Bronchial smooth muscle cell (primary cell): ENCODE measurements around the gene CRIP3. TPM values are rescaled to one million over a fixed set of nuclear protein-coding genes. Genes with fewer than 3 reads are reported as not detected.

Experiments used
- total RNA-seq: library from RNA; depleted of rRNA; stranded (reverse); fragments of >200 nt; gene quantifications from 2 replicates; pipeline ENCODE4 v1.2.1, GENCODE V29; 2014

Gene CRIP3
- 0.77 TPM in 1 of 2 replicates, not detected in the other for total RNA-seq

DNA sequence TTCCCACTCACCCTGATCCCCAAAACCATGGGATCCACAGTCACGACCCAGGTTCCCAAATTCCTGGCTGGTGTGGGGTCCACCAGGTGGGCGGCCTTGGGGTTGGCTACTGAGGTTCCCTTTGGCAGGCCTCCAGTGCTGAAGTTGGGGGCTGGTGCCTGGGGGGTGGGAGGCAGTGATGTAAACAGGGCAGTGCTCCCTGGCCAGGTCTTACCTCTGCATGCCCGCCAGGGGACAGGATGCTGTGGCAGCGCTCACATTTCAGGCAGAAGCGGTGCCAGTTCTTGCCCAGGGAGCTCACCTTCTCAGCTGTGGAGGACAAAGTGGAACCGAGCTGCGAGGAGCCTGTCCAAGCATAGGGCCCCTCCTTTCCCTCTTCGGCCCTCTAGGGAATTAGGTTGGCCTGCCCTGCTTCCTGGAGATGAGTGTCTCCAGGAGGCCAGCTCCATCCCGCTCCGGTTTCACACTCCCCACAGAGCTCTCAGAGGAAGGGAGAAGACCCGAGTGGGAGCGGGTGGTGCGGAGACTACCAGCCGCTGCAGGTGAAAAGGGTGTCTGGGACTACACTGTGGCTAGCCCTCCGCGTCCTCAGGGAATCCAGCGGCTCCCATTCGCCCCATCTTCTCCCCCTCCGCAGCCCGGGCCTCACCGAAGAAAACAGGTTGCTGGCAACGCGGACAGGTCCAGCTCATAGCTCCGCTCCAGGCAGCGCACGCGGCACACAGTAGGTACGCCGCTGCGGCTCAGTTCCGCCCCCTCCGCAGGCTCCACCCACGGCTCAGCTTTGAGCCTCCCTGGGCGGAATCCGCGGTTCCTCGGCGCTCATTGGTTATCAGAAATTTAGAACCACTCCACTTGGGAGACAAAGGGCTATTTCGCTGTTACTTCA, at the start of gene CRIP3:
Gene CRIP3 (minus strand): TSS at position 726 of the 889 bp plus-strand sequence. CDS start 34 bp downstream, at position 692.

GRCh38 chr6:43297644-43298564, 10.7 kb downstream of the CRIP3 start, which contains the start of gene SLC22A7:
Gene SLC22A7, plus strand, starts transcription at chr6:43298260. Its CDS starts 99 bp downstream, at chr6:43298359.

Other genes starting within 250 kb of the CRIP3 start
- 18.1 and 22.7 TPM in 2 replicates for gene MRPL2, start 249.4 kb downstream of the CRIP3 start, total RNA-seq
- gene KLC4, start 249.2 kb downstream of the CRIP3 start, total RNA-seq, result 20.3 and 25.3 TPM in 2 replicates
- gene PTK7, start 232.5 kb downstream of the CRIP3 start, total RNA-seq, result 56.9 and 151 TPM in 2 replicates
- 7.7 and 13.6 TPM in 2 replicates for gene SRF, start 137.6 kb downstream of the CRIP3 start, total RNA-seq
- 28.1 and 31.1 TPM in 2 replicates for gene CUL9, start 126.6 kb downstream of the CRIP3 start, total RNA-seq
- gene DNPH1, start 79.3 kb downstream of the CRIP3 start, total RNA-seq, result 38.8 and 64.5 TPM in 2 replicates
- under 0.01 TPM in 1 of 2 replicates, not detected in the other for gene TTBK1, start 65.3 kb downstream of the CRIP3 start, total RNA-seq
- not detected in 2 replicates for gene SLC22A7, start 10.6 kb downstream of the CRIP3 start, total RNA-seq
- 3.9 and 4.1 TPM in 2 replicates for gene ZNF318, start 60.8 kb upstream of the CRIP3 start, total RNA-seq
- gene ABCC10, start 118.7 kb upstream of the CRIP3 start, total RNA-seq, result 15.6 and 16.7 TPM in 2 replicates
- gene DLK2, start 146.7 kb upstream of the CRIP3 start, total RNA-seq, result 0.26 and 0.63 TPM in 2 replicates
- gene TJAP1, start 168.7 kb upstream of the CRIP3 start, total RNA-seq, result 8.0 TPM in 2 replicates
- gene LRRC73, start 201.5 kb upstream of the CRIP3 start, total RNA-seq, result 0.47 and 0.60 TPM in 2 replicates
- 137 and 172 TPM in 2 replicates for gene YIPF3, start 208.1 kb upstream of the CRIP3 start, total RNA-seq
- 21.0 and 22.8 TPM in 2 replicates for gene POLR1C, start 208.3 kb upstream of the CRIP3 start, total RNA-seq